ENCODE data around the gene ACOXL.

DNA sequence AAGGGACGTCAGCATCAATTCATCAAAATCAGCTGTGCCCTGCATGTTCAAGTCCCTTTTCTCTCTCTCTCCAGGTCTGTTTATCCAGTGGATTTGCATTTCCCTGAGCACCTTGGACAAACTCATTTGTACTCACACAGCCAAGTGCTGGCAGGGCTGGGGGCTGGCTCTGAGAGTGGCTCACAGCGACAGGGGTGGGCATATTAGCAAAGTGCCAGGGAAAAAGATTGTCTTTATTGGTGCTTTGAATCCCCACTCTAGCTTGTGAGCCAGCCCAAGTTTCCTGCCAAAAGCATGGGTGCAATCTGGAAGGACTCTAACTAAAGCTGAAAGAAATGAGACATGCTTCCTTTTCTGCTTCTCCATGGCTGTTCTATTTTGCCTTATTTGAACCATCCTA, 56.6 kb downstream of the ACOXL start:
- TF ChIP-seq POLR2A (IDR thresholded peaks at IDR 0.05) (no peak), POLR2AphosphoS5 (IDR thresholded peaks at IDR 0.05) (no peak)
- TF ChIP-seq, protein P1, sequence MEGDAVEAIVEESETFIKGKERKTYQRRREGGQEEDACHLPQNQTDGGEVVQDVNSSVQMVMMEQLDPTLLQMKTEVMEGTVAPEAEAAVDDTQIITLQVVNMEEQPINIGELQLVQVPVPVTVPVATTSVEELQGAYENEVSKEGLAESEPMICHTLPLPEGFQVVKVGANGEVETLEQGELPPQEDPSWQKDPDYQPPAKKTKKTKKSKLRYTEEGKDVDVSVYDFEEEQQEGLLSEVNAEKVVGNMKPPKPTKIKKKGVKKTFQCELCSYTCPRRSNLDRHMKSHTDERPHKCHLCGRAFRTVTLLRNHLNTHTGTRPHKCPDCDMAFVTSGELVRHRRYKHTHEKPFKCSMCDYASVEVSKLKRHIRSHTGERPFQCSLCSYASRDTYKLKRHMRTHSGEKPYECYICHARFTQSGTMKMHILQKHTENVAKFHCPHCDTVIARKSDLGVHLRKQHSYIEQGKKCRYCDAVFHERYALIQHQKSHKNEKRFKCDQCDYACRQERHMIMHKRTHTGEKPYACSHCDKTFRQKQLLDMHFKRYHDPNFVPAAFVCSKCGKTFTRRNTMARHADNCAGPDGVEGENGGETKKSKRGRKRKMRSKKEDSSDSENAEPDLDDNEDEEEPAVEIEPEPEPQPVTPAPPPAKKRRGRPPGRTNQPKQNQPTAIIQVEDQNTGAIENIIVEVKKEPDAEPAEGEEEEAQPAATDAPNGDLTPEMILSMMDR (IDR thresholded peaks at IDR 0.05), result no peak
